Endothelial cell of umbilical vein (primary cell): ENCODE measurements around the gene TSNAXIP1. TPM values are rescaled to one million over a fixed set of nuclear protein-coding genes. Genes with fewer than 3 reads are reported as not detected.

Experiments used
- BruUV-seq: library from RNA; stranded (reverse); fragments of 400-500 nt; replicated peaks from 2 replicates; lab custom pipeline; 2021; lab: Mats Ljungman, UMichigan
- CTCF ChIA-PET: fragments of 300-600, 350-600 bp; sonication (Branson Sonifier 250); formaldehyde crosslinking; loops from one replicate; lab custom pipeline; 2021; ENCODE audit warnings: antibody characterized with exemption, inconsistent platforms; lab: Charles Lee
- POLR2A ChIA-PET: fragments of 300-600, 350-600 bp; sonication (Branson Sonifier 250); formaldehyde crosslinking; loops from one replicate; lab custom pipeline; 2021; ENCODE audit warnings: antibody characterized with exemption, inconsistent platforms; lab: Charles Lee
- DNase-seq: peaks from one replicate; pipeline ENCODE4 v3.0.0-alpha.2; 2011; ENCODE audit warnings: low read depth, low spot score
- FAIRE-seq: peaks from 2 replicates; lab custom pipeline; 2011; peaks lifted over from hg19 to GRCh38; lab: Jason Lieb, UNC
- H2AFZ ChIP-seq: 2 replicates; pipeline ENCODE4 v1.6.0; 2012; ENCODE audit warnings: low read depth, low read length, control low read depth, inconsistent platforms
- H3K27ac ChIP-seq: 2 replicates; pipeline ENCODE4 v1.5.1; 2011; ENCODE audit warnings: low read depth, mild to moderate bottlenecking, control low read depth, low read length, moderate library complexity; ENCODE audit not compliant: insufficient read depth
- H3K27me3 ChIP-seq, 2 experiments: 2 replicates each; pipeline versions ENCODE4 v1.6.0 to v1.6.1; 2011; ENCODE audit warnings: low read length in 2 of 2, mixed read lengths in 1 of 2; ENCODE audit not compliant: control insufficient read depth in 2 of 2, insufficient read depth in 2 of 2
- H3K36me3 ChIP-seq, 2 experiments: 2 replicates in 1 of 2; 3 replicates in 1 of 2; pipeline ENCODE4 v1.5.1; 2011; ENCODE audit warnings: low read length in 2 of 2, mild to moderate bottlenecking in 1 of 2, moderate library complexity in 1 of 2; ENCODE audit not compliant: control insufficient read depth in 2 of 2, insufficient read depth in 2 of 2; ENCODE audit errors: extremely low read depth in 1 of 2
- H3K4me1 ChIP-seq: 3 replicates; pipeline ENCODE4 v1.5.1; 2011; ENCODE audit warnings: mild to moderate bottlenecking, low read length; ENCODE audit not compliant: control insufficient read depth, insufficient read depth; ENCODE audit errors: extremely low read depth
- H3K4me2 ChIP-seq: 2 replicates; pipeline ENCODE4 v1.6.1; 2011; ENCODE audit warnings: low read length, control low read depth, mixed read lengths; ENCODE audit not compliant: insufficient read depth
- H3K4me3 ChIP-seq, 3 experiments: fragments of 200-600 bp in 1 of 3; sonication (generic), shearing (Covaris generic) in 1 of 3; replicated peaks in 1 of 3; 2 replicates each; pipeline ENCODE4 v1.5.1; 2011 to 2016; ENCODE audit warnings: control low read depth in 3 of 3, low read length in 3 of 3, mild to moderate bottlenecking in 2 of 3, inconsistent platforms in 1 of 3, low read depth in 1 of 3, moderate library complexity in 1 of 3; ENCODE audit not compliant: insufficient read depth in 1 of 3
- H3K79me2 ChIP-seq: 2 replicates; pipeline ENCODE4 v1.6.0; 2012; ENCODE audit warnings: low read length, inconsistent platforms; ENCODE audit not compliant: control insufficient read depth, insufficient read depth
- H3K9ac ChIP-seq: replicated peaks from 2 replicates; pipeline ENCODE3; 2011; ENCODE audit warnings: low read length, control low read depth; ENCODE audit not compliant: insufficient read depth; ENCODE audit errors: extremely low read depth
- H3K9me1 ChIP-seq: replicated peaks from 3 replicates; pipeline ENCODE4 v1.6.0; 2011; ENCODE audit warnings: mild to moderate bottlenecking, low read length; ENCODE audit not compliant: control insufficient read depth, insufficient read depth; ENCODE audit errors: extremely low read depth
- H3K9me3 ChIP-seq: replicated peaks from 2 replicates; pipeline ENCODE4 v1.5.1; 2012; ENCODE audit warnings: low read length, inconsistent platforms; ENCODE audit not compliant: control insufficient read depth, insufficient read depth
- H4K20me1 ChIP-seq: replicated peaks from 2 replicates; pipeline ENCODE3; 2011; ENCODE audit warnings: mild to moderate bottlenecking, low read length; ENCODE audit not compliant: control insufficient read depth, insufficient read depth; ENCODE audit errors: extremely low read depth
- EZH2 ChIP-seq: IDR thresholded peaks from 2 replicates; pipeline ENCODE4 v1.6.1; 2012; ENCODE audit warnings: borderline replicate concordance, low read depth, mild to moderate bottlenecking, moderate library complexity, low read length, inconsistent platforms; ENCODE audit not compliant: severe bottlenecking
- FOS ChIP-seq: IDR thresholded peaks from 2 replicates; pipeline ENCODE4 v1.6.1; 2011; ENCODE audit warnings: mild to moderate bottlenecking, low read length, moderate library complexity, borderline replicate concordance; ENCODE audit not compliant: insufficient read depth
- GATA2 ChIP-seq: IDR thresholded peaks from 2 replicates; pipeline ENCODE4 v1.7.0; 2011; ENCODE audit warnings: low read depth, mild to moderate bottlenecking, moderate library complexity, mixed read lengths, low read length; ENCODE audit not compliant: insufficient read length, insufficient read depth
- JUN ChIP-seq: IDR thresholded peaks from 2 replicates; pipeline ENCODE4 v1.6.1; 2011; ENCODE audit warnings: borderline replicate concordance, low read depth; ENCODE audit not compliant: insufficient read length, insufficient read depth
- MYC ChIP-seq: IDR thresholded peaks from one replicate; pipeline ENCODE4 v1.6.1; 2011; ENCODE audit warnings: mild to moderate bottlenecking, low read depth, low read length
- POLR2A ChIP-seq: IDR thresholded peaks from 2 replicates; pipeline ENCODE4 v1.6.1; 2012; ENCODE audit warnings: low read depth, mild to moderate bottlenecking, control low read depth, low read length
- POLR2AphosphoS5 ChIP-seq: IDR thresholded peaks from 2 replicates; pipeline ENCODE4 v1.6.1; 2012; ENCODE audit warnings: low read depth, mild to moderate bottlenecking, control low read depth, low read length, moderate library complexity; ENCODE audit not compliant: insufficient read depth
- dilution Hi-C: fragments of 300-500 bp; cut with MboI; formaldehyde crosslinking; loops from one replicate; pipeline ENCODE4 v1.15.0; 2019; ENCODE audit warnings: low sequenced_read_pairs; ENCODE audit not compliant: extremely low pct_ligation_motif_present
- intact Hi-C: fragments of 100-400 bp; cut with micrococcal nuclease; formaldehyde crosslinking; loops from one replicate; pipeline ENCODE4 v1.10.0; 2022
- polyA plus RNA-seq, 4 experiments: library from polyadenylated mRNA; depleted of rRNA in 3 of 4; stranded (reverse) in 3 of 4; unstranded in 1 of 4; fragments of >200 nt; gene quantifications; 2 replicates each; pipeline versions ENCODE4 v1.2.1 to v1.2.3, GENCODE V29; 2011 to 2012; ENCODE audit warnings: missing spikeins in 1 of 4
- total RNA-seq: library from RNA; stranded (reverse); gene quantifications from 2 replicates; pipeline ENCODE4 v1.2.3, GENCODE V29; 2021
- TF ChIP-seq, protein P1 (sequence below), 2 donors: IDR thresholded peaks; 1 replicate in 1 of 2; 2 replicates in 1 of 2; pipeline ENCODE4 v1.5.1; 2011; ENCODE audit warnings: low read length in 2 of 2, mild to moderate bottlenecking in 2 of 2, moderate library complexity in 2 of 2, control low read depth in 1 of 2, inconsistent platforms in 1 of 2, low read depth in 1 of 2; ENCODE audit not compliant: insufficient read depth in 1 of 2; ENCODE audit errors: extremely low read depth in 1 of 2
- TF ChIP-seq, protein P2 (sequence below): IDR thresholded peaks from 2 replicates; pipeline ENCODE4 v1.6.1; 2011; ENCODE audit not compliant: insufficient read depth, insufficient read length

The TSNAXIP1 gene
- total and polyA plus RNA-seq, 2 donors (not counting 3 experiments of a cell fraction or from before 2014, with no cell fraction given), result 0.95 to 1.2 TPM

DNA sequence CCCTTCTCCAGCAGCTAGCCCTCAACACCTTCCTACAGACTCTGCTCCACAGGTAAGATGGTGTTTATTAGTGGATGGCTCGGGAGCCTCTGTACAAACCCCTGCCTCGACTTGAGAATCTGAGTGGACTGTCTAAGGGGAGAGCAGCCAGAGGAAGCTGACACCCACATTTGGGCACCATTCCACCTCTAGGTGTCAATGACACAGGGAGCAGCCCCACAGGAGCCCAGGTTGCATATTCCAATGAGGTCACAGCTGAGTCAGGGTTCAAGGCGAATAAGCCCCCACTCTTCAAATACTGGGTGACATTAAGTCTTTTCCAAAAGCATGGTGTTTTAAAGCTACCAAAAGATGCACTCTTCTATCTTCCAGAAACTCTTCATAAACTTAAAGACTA lies 32.2 kb upstream of the TSNAXIP1 start:
- H2AFZ ChIP-seq, result no peak overlapping the region
- dilution Hi-C loops, result no loop called here

DNA sequence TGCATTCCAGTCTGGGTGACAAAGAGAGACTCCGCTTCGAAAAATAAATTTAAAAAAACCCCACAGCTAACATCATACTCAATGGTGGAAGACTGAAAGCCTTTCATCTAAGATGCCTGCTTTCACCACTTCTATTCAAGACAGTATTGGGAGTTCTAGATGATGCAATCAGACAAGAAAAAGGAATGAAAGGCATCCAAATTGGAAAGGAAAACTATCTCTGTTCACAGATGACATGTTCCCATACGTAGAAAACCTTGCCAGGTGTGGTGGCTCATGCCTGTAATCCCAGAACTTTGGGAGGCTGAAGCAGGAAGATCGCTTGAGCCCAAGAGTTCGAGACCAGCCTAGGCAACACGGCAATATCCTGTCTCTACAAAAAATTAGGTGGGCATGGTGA lies 31.4 kb upstream of the TSNAXIP1 start:
- Histone ChIP-seq H3K4me1 (peaks cover 41% of the 10 kb centered on the region), H3K4me3 (no peak overlapping the region), H3K9me3 (no peaks in the 10 kb centered on the region), H3K9me1 (no peaks in the 10 kb centered on the region), H3K36me3 (no peaks in the 10 kb centered on the region), H3K9ac (no peak overlapping the region), H3K27me3 (no peaks in the 10 kb centered on the region), H4K20me1 (no peaks in the 10 kb centered on the region), H3K79me2 (peaks cover 3% of the 10 kb centered on the region), H2AFZ (no peak overlapping the region), H3K27ac (no peak overlapping the region), H3K4me2 (no peak overlapping the region)
- FAIRE-seq (no peak), DNase-seq (no peak)
- ChIA-PET POLR2A (no interaction called here), CTCF (interaction anchor here (0.6 kb wide), 1 partner anchor 41 kb away, joined by 3 read pairs; no protein-coding TSS in a partner anchor)
- no TSS peak for BruUV-seq
- intact Hi-C loops (no loop called here), dilution Hi-C loops (no loop called here)
- TF ChIP-seq, protein P1, sequence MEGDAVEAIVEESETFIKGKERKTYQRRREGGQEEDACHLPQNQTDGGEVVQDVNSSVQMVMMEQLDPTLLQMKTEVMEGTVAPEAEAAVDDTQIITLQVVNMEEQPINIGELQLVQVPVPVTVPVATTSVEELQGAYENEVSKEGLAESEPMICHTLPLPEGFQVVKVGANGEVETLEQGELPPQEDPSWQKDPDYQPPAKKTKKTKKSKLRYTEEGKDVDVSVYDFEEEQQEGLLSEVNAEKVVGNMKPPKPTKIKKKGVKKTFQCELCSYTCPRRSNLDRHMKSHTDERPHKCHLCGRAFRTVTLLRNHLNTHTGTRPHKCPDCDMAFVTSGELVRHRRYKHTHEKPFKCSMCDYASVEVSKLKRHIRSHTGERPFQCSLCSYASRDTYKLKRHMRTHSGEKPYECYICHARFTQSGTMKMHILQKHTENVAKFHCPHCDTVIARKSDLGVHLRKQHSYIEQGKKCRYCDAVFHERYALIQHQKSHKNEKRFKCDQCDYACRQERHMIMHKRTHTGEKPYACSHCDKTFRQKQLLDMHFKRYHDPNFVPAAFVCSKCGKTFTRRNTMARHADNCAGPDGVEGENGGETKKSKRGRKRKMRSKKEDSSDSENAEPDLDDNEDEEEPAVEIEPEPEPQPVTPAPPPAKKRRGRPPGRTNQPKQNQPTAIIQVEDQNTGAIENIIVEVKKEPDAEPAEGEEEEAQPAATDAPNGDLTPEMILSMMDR (IDR thresholded peaks at IDR 0.05; ENCODE audit: extremely low read depth in 1 of 2, insufficient read depth in 1 of 2, low read depth in 1 of 2, low read length in 2 of 2), result no peak
- TF ChIP-seq JUN, result no peak
- no peak for TF ChIP-seq EZH2
- TF ChIP-seq GATA2, result no peak
- no peak for TF ChIP-seq FOS
- TF ChIP-seq MYC, result no peak
- no peak for TF ChIP-seq POLR2AphosphoS5
- TF ChIP-seq, protein P2, sequence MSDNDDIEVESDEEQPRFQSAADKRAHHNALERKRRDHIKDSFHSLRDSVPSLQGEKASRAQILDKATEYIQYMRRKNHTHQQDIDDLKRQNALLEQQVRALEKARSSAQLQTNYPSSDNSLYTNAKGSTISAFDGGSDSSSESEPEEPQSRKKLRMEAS, result no peak
- no peak for TF ChIP-seq POLR2A

More for the DNA sequence above, 32.2 kb upstream of the TSNAXIP1 start:
- ChIA-PET POLR2A (interaction anchor here (0.6 kb wide), 1 partner anchor 146 kb away, joined by 4 read pairs; no protein-coding TSS in a partner anchor), CTCF (interaction anchor here (0.6 to 1.7 kb wide), 2 partner anchors 17 to 42 kb away, joined by 3 to 6 read pairs (median 5); no protein-coding TSS in a partner anchor)
- TF ChIP-seq, protein P2, result no peak
- TF ChIP-seq EZH2 (no peak), MYC (no peak)
- TF ChIP-seq, protein P1 (IDR thresholded peaks at IDR 0.05; ENCODE audit: extremely low read depth in 1 of 2, insufficient read depth in 1 of 2, low read depth in 1 of 2, low read length in 2 of 2), result no peak
- no peak overlapping the region for H3K27ac ChIP-seq
- H3K79me2 ChIP-seq, result peaks cover 2% of the 10 kb centered on the region
- H3K9me3 ChIP-seq, result no peaks in the 10 kb centered on the region
- H3K9me1 ChIP-seq, result no peaks in the 10 kb centered on the region
- no peaks in the 10 kb centered on the region for H3K27me3 ChIP-seq
- H3K9ac ChIP-seq, result no peak overlapping the region
- intact Hi-C loops, result no loop called here
- H3K4me1 ChIP-seq, result peaks cover 48% of the 10 kb centered on the region
- H4K20me1 ChIP-seq, result no peaks in the 10 kb centered on the region
- no peak for FAIRE-seq
- DNase-seq, result no peak
- H3K4me2 ChIP-seq, result no peak overlapping the region
- no peak overlapping the region for H3K4me3 ChIP-seq
- no TSS peak for BruUV-seq
- H3K36me3 ChIP-seq, result no peaks in the 10 kb centered on the region
